H1 (cell line): ENCODE data around the gene RPUSD3. TPM values are rescaled to one million over a fixed set of nuclear protein-coding genes. Genes with fewer than 3 reads are reported as not detected.

ENCODE experiments used
- CBX8 ChIP-seq: fragments of 300-800, 300-1000 bp; sonication (generic); IDR thresholded peaks from 2 replicates; pipeline ENCODE4 v1.7.1; 2016; ENCODE audit warnings: low read depth, low read length, borderline replicate concordance
- CHD2 ChIP-seq: IDR thresholded peaks from 2 replicates; pipeline ENCODE4 v1.6.1; 2012; ENCODE audit warnings: low read length, improper control_type of control experiment
- EGR1 ChIP-seq: IDR thresholded peaks from 2 replicates; pipeline ENCODE4 v1.6.1; 2011; ENCODE audit warnings: low read depth, low read length, borderline replicate concordance
- EZH2 ChIP-seq: fragments of 200-600 bp; sonication (generic); IDR thresholded peaks from 2 replicates; pipeline ENCODE4 v1.7.1; 2012; ENCODE audit warnings: low read depth, mild to moderate bottlenecking, moderate library complexity, low read length, inconsistent platforms; ENCODE audit not compliant: severe bottlenecking
- FOSL1 ChIP-seq: IDR thresholded peaks from 2 replicates; pipeline ENCODE4 v1.6.1; 2011; ENCODE audit warnings: mild to moderate bottlenecking, low read depth, low read length, moderate library complexity; ENCODE audit not compliant: insufficient read depth
- GABPA ChIP-seq: IDR thresholded peaks from 2 replicates; pipeline ENCODE4 v1.6.1; 2011; ENCODE audit warnings: mild to moderate bottlenecking, low read length, moderate library complexity, borderline replicate concordance; ENCODE audit not compliant: insufficient read depth
- HDAC2 ChIP-seq, 2 experiments: fragments of 300-600 bp in 1 of 2; sonication (generic) in 1 of 2; IDR thresholded peaks; 2 replicates each; pipeline ENCODE4 v1.6.1; 2011 to 2012; ENCODE audit warnings: low read depth in 2 of 2, low read length in 2 of 2, mild to moderate bottlenecking in 2 of 2, moderate library complexity in 2 of 2, borderline replicate concordance in 1 of 2, inconsistent platforms in 1 of 2
- MAFK ChIP-seq: IDR thresholded peaks from 2 replicates; pipeline ENCODE4 v1.6.1; 2012; ENCODE audit warnings: low read depth, mild to moderate bottlenecking, improper control_type of control experiment, low read length
- NANOG ChIP-seq: IDR thresholded peaks from 2 replicates; pipeline ENCODE4 v1.6.1; 2011; ENCODE audit warnings: low read length, low read depth, mild to moderate bottlenecking, inconsistent platforms; ENCODE audit not compliant: insufficient read depth, poor library complexity, severe bottlenecking
- NRF1 ChIP-seq: IDR thresholded peaks from 2 replicates; pipeline ENCODE4 v1.6.1; 2011; ENCODE audit warnings: mild to moderate bottlenecking, low read depth, low read length, improper control_type of control experiment
- POLR2A ChIP-seq, 2 experiments: IDR thresholded peaks; 1 replicate in 1 of 2; 2 replicates in 1 of 2; pipeline ENCODE4 v1.6.1; 2011; ENCODE audit warnings: low read depth in 2 of 2, low read length in 2 of 2, mild to moderate bottlenecking in 2 of 2; ENCODE audit errors: control extremely low read depth in 1 of 2
- POU5F1 ChIP-seq: IDR thresholded peaks from 2 replicates; pipeline ENCODE4 v1.6.1; 2011; ENCODE audit warnings: low read depth, mild to moderate bottlenecking, low read length, moderate library complexity
- RAD21 ChIP-seq, 2 experiments: IDR thresholded peaks in 1 of 2; conservative IDR thresholded peaks in 1 of 2; 2 replicates each; pipeline ENCODE4 v1.6.1; 2011; ENCODE audit warnings: low read depth in 2 of 2, low read length in 2 of 2, improper control_type of control experiment in 1 of 2, inconsistent platforms in 1 of 2, mild to moderate bottlenecking in 1 of 2, moderate library complexity in 1 of 2
- RFX5 ChIP-seq: IDR thresholded peaks from 2 replicates; pipeline ENCODE4 v1.6.1; 2011; ENCODE audit warnings: low read depth, low read length, improper control_type of control experiment, borderline replicate concordance
- RXRA ChIP-seq: IDR thresholded peaks from 2 replicates; pipeline ENCODE4 v1.6.1; 2011; ENCODE audit warnings: low read depth, mild to moderate bottlenecking, low read length, moderate library complexity; ENCODE audit not compliant: insufficient read depth
- SAP30 ChIP-seq: fragments of 300-600 bp; sonication (generic); IDR thresholded peaks from 2 replicates; pipeline ENCODE4 v1.7.1; 2012; ENCODE audit warnings: low read length, moderate library complexity, mild to moderate bottlenecking, inconsistent platforms; ENCODE audit not compliant: insufficient read depth, insufficient replicate concordance
- SP1 ChIP-seq: IDR thresholded peaks from 2 replicates; pipeline ENCODE4 v1.6.1; 2011; ENCODE audit warnings: low read depth, low read length
- SP2 ChIP-seq: IDR thresholded peaks from 2 replicates; pipeline ENCODE4 v1.6.1; 2012; ENCODE audit warnings: mild to moderate bottlenecking, low read length, inconsistent platforms
- SUZ12 ChIP-seq: fragments of 200-600 bp; sonication (generic); IDR thresholded peaks from 2 replicates; pipeline ENCODE4 v1.6.1; 2012; ENCODE audit warnings: mild to moderate bottlenecking, inconsistent platforms, low read length, moderate library complexity, mixed read lengths
- TAF1 ChIP-seq: IDR thresholded peaks from 2 replicates; pipeline ENCODE4 v1.6.1; 2011; ENCODE audit warnings: mild to moderate bottlenecking, low read depth, low read length
- TAF7 ChIP-seq: optimal IDR thresholded peaks from 2 replicates; pipeline ENCODE3; 2011; ENCODE audit warnings: low read depth, mild to moderate bottlenecking, inconsistent platforms, low read length, moderate library complexity, borderline replicate concordance
- polyA plus RNA-seq, 7 experiments: library from polyadenylated mRNA; depleted of rRNA in 3 of 7; stranded (reverse) in 5 of 7; unstranded in 2 of 7; fragments of >200 nt in 5 of 7; fragments of 200-250 nt in 2 of 7; gene quantifications; 1 replicate in 5 of 7; 2 replicates in 1 of 7; 4 replicates in 1 of 7; pipeline versions ENCODE4 v1.2.1 to v1.2.3, GENCODE V29; 2011 to 2013; ENCODE audit warnings: missing spikeins in 2 of 7, mixed read lengths in 2 of 7
- total RNA-seq: library from RNA; stranded (reverse); fragmentation: NEBNext Ultra II Directional; extraction: Animal tissue kit (Norgen Biotek cat#: 25700); gene quantifications from 2 replicates; pipeline ENCODE4 v1.2.1, GENCODE V29; 2021
- TF ChIP-seq, protein P1 (sequence below): IDR thresholded peaks from 2 replicates; pipeline ENCODE4 v1.6.1; 2012; ENCODE audit warnings: inconsistent platforms
- TF ChIP-seq, protein P2 (sequence below): IDR thresholded peaks from 2 replicates; pipeline ENCODE4 v1.6.1; 2012; ENCODE audit warnings: inconsistent platforms

RPUSD3 gene
- total and polyA plus RNA-seq, 2 of the 8 experiments (the other 6 are each of a cell fraction or from before 2014, with no cell fraction given) = 68.4 to 154 TPM

DNA sequence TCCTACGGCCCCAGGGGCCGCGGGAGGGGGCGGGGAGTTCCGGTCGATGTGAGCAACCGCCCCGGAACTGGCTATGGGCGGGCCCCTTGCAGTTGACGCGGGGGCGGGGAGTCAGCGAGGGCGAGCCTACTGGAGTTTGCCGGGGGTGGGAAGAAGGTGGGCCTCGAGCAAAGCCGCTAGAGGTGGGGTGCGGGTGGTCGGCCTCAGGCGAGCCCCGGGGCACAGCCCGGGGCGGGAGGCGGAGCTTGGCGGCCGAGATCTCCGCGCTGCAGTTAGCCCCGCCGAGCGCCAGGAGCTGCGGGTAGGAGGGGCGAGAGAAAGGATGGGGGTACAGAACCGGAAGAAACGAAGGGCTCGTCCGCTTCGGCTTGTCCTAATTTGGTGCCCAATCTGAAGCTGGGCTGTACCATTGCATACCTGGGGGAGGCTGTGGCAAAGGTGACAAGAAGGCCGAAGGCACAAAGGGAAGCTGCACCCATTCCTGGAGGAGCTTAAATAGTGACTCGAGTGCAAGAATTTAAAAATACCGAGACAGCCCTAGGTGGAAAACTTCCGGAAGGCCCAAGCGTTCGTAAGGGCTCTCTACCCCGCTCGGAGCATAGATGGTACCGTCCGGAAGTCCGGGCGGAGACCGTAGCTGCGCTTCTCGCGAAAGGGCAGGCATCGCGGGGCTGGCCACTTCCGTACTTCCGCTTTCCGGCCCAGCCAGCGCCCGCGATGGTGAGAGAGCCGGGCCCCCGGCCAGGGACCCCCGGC is 51.2 kb downstream of the RPUSD3 start, which contains the start of the genes ARPC4 and TADA3 (continued):
- TF ChIP-seq NRF1 = no peak
- no peak for TF ChIP-seq HDAC2 (IDR thresholded peaks at IDR 0.05; ENCODE audit: borderline replicate concordance in 1 of 2, low read depth in 2 of 2, low read length in 2 of 2)
- no peak for TF ChIP-seq CBX8
- TF ChIP-seq SP2 = no peak
- no peak for TF ChIP-seq RXRA
- peak; percentile 77 for TF ChIP-seq TAF7
- TF ChIP-seq POLR2A (IDR thresholded peaks at IDR 0.05; ENCODE audit: control extremely low read depth in 1 of 2, low read depth in 2 of 2, low read length in 2 of 2) = peak; percentile 57 to 79; a peak in 2 of 3 replicates
- peak; percentile 76; the same call in 1 of the 2 replicates for TF ChIP-seq EGR1
- peak; percentile 95 for TF ChIP-seq CHD2
- TF ChIP-seq, protein P1, sequence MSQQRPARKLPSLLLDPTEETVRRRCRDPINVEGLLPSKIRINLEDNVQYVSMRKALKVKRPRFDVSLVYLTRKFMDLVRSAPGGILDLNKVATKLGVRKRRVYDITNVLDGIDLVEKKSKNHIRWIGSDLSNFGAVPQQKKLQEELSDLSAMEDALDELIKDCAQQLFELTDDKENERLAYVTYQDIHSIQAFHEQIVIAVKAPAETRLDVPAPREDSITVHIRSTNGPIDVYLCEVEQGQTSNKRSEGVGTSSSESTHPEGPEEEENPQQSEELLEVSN = 0 out of 2 replicates have a peak, but pooled peaks have one; percentile 7
- no peak for TF ChIP-seq FOSL1
- no peak for TF ChIP-seq POU5F1
- TF ChIP-seq RFX5 = no peak
- TF ChIP-seq TAF1 = peak; percentile 76
- TF ChIP-seq GABPA = peak; percentile 76; the same call in 1 of the 2 replicates
- no peak for TF ChIP-seq EZH2
- TF ChIP-seq, protein P2, sequence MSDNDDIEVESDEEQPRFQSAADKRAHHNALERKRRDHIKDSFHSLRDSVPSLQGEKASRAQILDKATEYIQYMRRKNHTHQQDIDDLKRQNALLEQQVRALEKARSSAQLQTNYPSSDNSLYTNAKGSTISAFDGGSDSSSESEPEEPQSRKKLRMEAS = peak; percentile 7; the same call in 1 of the 2 replicates
- no peak for TF ChIP-seq RAD21 (IDR thresholded peaks at IDR 0.05 in 1 of 2, conservative IDR thresholded peaks at IDR 0.05 in 1 of 2; ENCODE audit: low read depth in 2 of 2, low read length in 2 of 2)
- TF ChIP-seq SUZ12 = no peak
- TF ChIP-seq SAP30 = no peak
- TF ChIP-seq SP1 = no peak
- no peak for TF ChIP-seq MAFK
- TF ChIP-seq NANOG = no peak
